Renal cortex interstitium (tissue), 15 donors: ENCODE data around the gene SMIM12. TPM values are rescaled to one million over a fixed set of nuclear protein-coding genes. Genes with fewer than 3 reads are reported as not detected.

Experiments
- DNase-seq, 11 donors: peaks; one replicate each; pipeline ENCODE4 v3.0.0-alpha.2; 2013; ENCODE audit warnings: low read depth in 9 of 11, low spot score in 4 of 11; ENCODE audit errors: extremely low read depth in 1 of 11
- long read RNA-seq, 16 experiments: transcript quantifications; one replicate each; lab custom pipeline, GENCODE V29; 2026
- polyA plus RNA-seq, 3 donors: library from polyadenylated mRNA; unstranded; fragments of 120-200 nt; gene quantifications; one replicate each; pipeline ENCODE4 v1.2.1, GENCODE V29; 2013; ENCODE audit not compliant: insufficient read length in 3 of 3

Gene SMIM12
- polyA plus RNA-seq, result 10 to 100 TPM; 29.9 to 33.3 (median 31.5) TPM
- long read RNA-seq, donor 1, transcript SMIM12-206 (2 exons, 3,454 nt), result major isoform, 16 of 17 reads
- long read RNA-seq, donor 1, partial matches to known transcripts, result 0 of 17 reads
- long read RNA-seq, donor 1, other reads (novel, unspliced or antisense), result 0 of 17 reads
- long read RNA-seq, donor 2, transcript SMIM12-206 (2 exons, 3,454 nt), result major isoform, 17 of 42 reads
- long read RNA-seq, donor 2, partial matches to known transcripts, result 25 of 42 reads
- long read RNA-seq, donor 2, other reads (novel, unspliced or antisense), result 0 of 42 reads
- long read RNA-seq, donor 3, transcript SMIM12-206 (2 exons, 3,454 nt), result major isoform, 29 of 29 reads
- long read RNA-seq, donor 3, partial matches to known transcripts, result 0 of 29 reads
- long read RNA-seq, donor 3, other reads (novel, unspliced or antisense), result 0 of 29 reads
- long read RNA-seq, donor 4, transcript SMIM12-206 (2 exons, 3,454 nt), result major isoform, 12 of 12 reads
- long read RNA-seq, donor 4, partial matches to known transcripts, result 0 of 12 reads
- long read RNA-seq, donor 4, other reads (novel, unspliced or antisense), result 0 of 12 reads
- long read RNA-seq, donor 5, result 0 reads
- long read RNA-seq, donor 6, transcript SMIM12-206 (2 exons, 3,454 nt), result major isoform, 18 of 23 reads
- long read RNA-seq, donor 6, partial matches to known transcripts, result 5 of 23 reads
- long read RNA-seq, donor 6, other reads (novel, unspliced or antisense), result 0 of 23 reads
- long read RNA-seq, donor 7, transcript SMIM12-206 (2 exons, 3,454 nt), result major isoform, 18 of 19 reads
- long read RNA-seq, donor 7, partial matches to known transcripts, result 0 of 19 reads
- long read RNA-seq, donor 7, other reads (novel, unspliced or antisense), result 0 of 19 reads
- long read RNA-seq, donor 8, transcript SMIM12-206 (2 exons, 3,454 nt), result major isoform, 35 of 39 reads
- long read RNA-seq, donor 8, partial matches to known transcripts, result 0 of 39 reads
- long read RNA-seq, donor 8, other reads (novel, unspliced or antisense), result 0 of 39 reads
- long read RNA-seq, donor 9, transcript SMIM12-206 (2 exons, 3,454 nt), result major isoform, 27 of 27 reads
- long read RNA-seq, donor 9, partial matches to known transcripts, result 0 of 27 reads
- long read RNA-seq, donor 9, other reads (novel, unspliced or antisense), result 0 of 27 reads
- long read RNA-seq, donor 10, transcript SMIM12-206 (2 exons, 3,454 nt), result major isoform, 19 of 20 reads
- long read RNA-seq, donor 10, partial matches to known transcripts, result 0 of 20 reads
- long read RNA-seq, donor 10, other reads (novel, unspliced or antisense), result 0 of 20 reads
- long read RNA-seq, donor 11, transcript SMIM12-206 (2 exons, 3,454 nt), result major isoform, 18 of 18 reads
- long read RNA-seq, donor 11, partial matches to known transcripts, result 0 of 18 reads
- long read RNA-seq, donor 11, other reads (novel, unspliced or antisense), result 0 of 18 reads
- long read RNA-seq, donor 12, transcript SMIM12-206 (2 exons, 3,454 nt), result major isoform, 11 of 11 reads
- long read RNA-seq, donor 12, partial matches to known transcripts, result 0 of 11 reads
- long read RNA-seq, donor 12, other reads (novel, unspliced or antisense), result 0 of 11 reads
- long read RNA-seq, donor 13, transcript SMIM12-206 (2 exons, 3,454 nt), result major isoform, 30 of 42 reads
- long read RNA-seq, donor 13, partial matches to known transcripts, result 9 of 42 reads
- long read RNA-seq, donor 13, other reads (novel, unspliced or antisense), result 0 of 42 reads
- long read RNA-seq, donor 14, transcript SMIM12-206 (2 exons, 3,454 nt), result major isoform, 20 of 20 reads
- long read RNA-seq, donor 14, partial matches to known transcripts, result 0 of 20 reads
- long read RNA-seq, donor 14, other reads (novel, unspliced or antisense), result 0 of 20 reads
- long read RNA-seq, donor 15, transcript SMIM12-206 (2 exons, 3,454 nt), result major isoform, 6 of 6 reads
- long read RNA-seq, donor 15, partial matches to known transcripts, result 0 of 6 reads
- long read RNA-seq, donor 15, other reads (novel, unspliced or antisense), result 0 of 6 reads
- long read RNA-seq, donor 16, transcript SMIM12-206 (2 exons, 3,454 nt), result major isoform, 54 of 130 reads
- long read RNA-seq, donor 16, partial matches to known transcripts, result 73 of 130 reads
- long read RNA-seq, donor 16, other reads (novel, unspliced or antisense), result 0 of 130 reads

DNA sequence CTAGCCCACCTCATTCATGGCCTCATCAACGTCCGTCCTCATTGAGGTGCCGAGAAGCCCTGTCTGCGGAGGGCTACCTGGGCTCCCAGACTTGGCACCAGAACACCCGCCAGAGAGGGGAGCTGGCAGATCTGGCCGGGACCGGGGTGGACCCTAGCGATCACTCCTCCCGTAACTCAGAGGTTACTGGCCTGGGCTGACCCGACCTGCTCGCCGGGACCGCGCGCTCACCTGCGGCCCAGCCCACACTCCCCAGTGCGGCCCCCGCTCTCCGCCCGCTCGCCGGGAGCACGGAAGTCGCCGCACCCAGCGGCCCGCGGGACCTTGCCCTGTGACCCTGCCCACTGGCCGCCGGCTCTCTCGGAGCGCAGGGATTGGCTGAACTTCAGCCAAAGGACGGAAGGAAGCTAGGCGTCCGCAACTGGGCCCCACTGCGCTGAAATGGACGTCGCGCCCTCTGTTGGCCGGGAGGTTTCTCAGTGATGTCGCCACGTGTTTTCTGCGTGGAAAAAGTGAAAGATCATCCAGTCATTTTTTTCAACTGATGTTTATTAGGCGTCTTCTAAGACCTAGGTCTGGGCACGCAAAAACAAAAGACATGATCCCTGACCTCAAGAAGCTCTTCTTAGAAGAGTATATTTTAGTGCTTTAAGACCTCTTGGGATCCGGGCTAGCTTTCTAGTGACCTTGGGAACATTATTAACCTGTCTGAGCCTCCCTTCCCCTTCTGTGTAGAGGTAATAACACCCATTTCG, at the start of gene SMIM12:
Gene SMIM12, minus strand, starts transcription at position 304 of the 755 bp plus-strand sequence. CDS start 3,772 bp downstream, outside the sequence.
- DNase-seq, result peak; percentile 69 to 88 (median 83)

- DNase-seq, result no peak
These were observed 48.8 kb upstream of the SMIM12 start for GRCh38 chr1:34908369-34908768.

DNA sequence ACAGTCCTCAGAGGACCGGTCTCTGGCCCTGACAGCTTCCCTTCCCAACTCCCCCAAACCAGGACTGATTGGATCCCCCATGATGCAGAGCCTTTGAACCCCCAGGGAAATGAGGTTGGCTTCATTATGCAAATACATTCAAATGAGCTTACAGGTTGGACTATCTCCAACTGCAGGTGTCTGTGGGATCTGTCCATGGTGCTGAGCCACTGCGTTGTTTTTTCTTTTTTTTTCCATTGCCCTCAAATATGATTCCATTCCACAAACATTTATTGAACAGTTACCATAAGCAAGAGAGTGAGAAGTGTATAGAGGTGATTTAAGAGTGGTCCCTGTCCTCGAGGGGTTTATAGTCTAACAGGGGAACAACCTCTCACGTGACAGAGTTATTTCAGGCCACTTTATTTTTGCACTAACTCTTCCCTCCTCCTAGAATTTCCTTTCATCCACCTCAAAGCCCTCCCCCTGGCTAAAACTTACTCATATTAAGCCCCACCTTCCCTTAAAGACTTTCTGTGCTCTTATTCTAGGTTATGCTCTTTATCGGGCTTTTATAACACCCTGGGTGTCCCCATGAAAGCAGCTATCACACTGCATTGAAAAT, 48.0 kb upstream of the SMIM12 start:
- no peak for DNase-seq

GRCh38 chr1:34906756-34907155, 47.2 kb upstream of the SMIM12 start:
- no peak for DNase-seq

- DNase-seq, result no peak
These were observed 46.7 kb upstream of the SMIM12 start for GRCh38 chr1:34906222-34906621.

DNA sequence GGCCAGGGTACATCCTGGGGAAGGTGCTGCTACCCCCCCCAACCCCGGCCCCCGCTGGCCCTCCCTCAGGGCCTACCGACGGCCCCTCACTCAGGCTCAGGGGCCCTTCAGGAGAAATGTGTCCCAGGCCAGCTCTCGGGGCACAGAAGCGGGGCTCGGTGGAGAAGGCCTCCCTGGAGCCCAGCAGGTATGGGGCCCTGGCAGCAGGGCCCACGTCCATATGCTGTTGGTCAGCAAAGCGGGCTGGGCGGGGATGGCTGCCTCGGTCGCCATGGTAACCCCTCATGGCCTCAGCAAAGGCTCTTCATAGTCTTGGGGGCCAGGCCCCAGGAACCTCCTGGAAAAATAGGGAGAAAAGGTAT, 45.5 kb upstream of the SMIM12 start:
- DNase-seq, result no peak

GRCh38 chr1:34904236-34905097, 44.9 kb upstream of the SMIM12 start:
- DNase-seq, result no peak

- DNase-seq, result no peak
These were observed 42.4 kb upstream of the SMIM12 start for GRCh38 chr1:34901919-34902318.

- DNase-seq, result no peak
These were observed 41.4 kb upstream of the SMIM12 start for GRCh38 chr1:34900775-34901502.

DNA sequence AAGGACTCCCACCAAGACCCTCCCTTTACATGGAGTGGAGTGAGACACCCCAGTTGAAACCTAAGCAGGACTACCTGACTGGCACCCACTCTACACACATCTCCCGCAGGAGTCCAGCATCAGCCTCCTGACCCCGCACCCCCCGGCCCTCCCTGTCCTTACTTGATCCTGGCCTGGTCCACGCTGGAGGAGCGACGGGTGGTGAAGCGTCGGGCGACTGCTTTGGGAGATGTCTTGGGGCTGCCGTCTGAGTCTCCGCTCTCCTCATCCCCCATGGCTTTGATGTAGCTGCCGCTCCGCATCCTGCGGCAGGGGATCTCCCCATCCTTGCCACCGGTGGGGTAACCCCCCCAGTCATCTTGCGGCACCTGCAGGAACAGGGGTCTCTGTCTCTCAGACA, 40.4 kb upstream of the SMIM12 start:
- no peak for DNase-seq

- DNase-seq, result no peak
These were observed 39.9 kb upstream of the SMIM12 start for GRCh38 chr1:34899471-34899870.

- DNase-seq, result no peak
These were observed 38.8 kb upstream of the SMIM12 start for GRCh38 chr1:34898330-34898761.

- no peak for DNase-seq
These were observed 37.1 kb upstream of the SMIM12 start for GRCh38 chr1:34896612-34897011.

DNA sequence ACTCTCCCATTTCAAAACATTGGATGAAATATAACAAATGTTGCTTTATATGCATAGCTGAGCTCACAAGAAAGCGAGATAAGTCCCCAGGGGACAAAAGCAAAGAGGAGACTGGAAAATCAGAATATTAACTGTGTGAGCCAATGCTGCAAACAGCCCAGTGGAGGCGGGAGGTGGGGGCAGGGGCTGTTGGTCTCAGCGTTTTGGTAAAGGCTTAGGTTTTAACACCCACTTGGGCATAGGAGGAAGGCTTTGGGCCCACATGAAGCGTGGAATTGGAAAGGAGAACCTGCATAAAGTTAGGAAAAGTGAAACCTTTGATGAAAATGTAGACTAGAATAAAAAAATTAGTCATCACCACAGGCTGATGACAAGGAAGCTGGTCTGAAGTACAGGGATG, 30.2 kb upstream of the SMIM12 start:
- DNase-seq, result no peak

- DNase-seq, result no peak
These were observed 28.0 kb upstream of the SMIM12 start for GRCh38 chr1:34887593-34887992.
